Measurements from ENCODE around the gene DZIP1L. TPM values are rescaled to one million over a fixed set of nuclear protein-coding genes. Genes with fewer than 3 reads are reported as not detected.
A peak's percentile ranks its signal among the peaks of the same experiment; 100 is the strongest.

Gene DZIP1L
- total RNA-seq, 1 experiment from 2014 or later = 6.2 TPM

DNA sequence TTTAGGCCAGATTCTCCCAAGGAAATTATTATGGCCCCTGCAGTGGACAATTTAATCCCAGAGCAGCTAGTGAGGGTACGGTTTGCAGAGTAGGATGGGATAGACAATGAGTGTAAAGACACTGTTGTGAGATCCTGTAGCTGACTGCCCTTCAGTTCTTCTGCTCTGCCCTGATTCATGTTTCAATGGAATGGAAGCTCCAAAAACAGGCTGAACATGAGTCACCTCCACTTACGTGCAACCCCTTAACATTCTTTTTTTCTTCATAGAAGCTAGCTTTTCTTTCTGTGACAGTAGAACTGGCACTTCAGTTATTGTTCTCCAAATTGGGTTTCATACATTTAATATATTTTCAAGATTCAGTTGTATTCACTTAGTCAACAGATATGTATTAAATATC, 73.4 kb downstream of the DZIP1L start:
- no TSS peak for BruUV-seq (replicated peaks)
- Mint-ChIP-seq H3K9me3 (ENCODE audit: unreplicated experiment) (no peaks in the 10 kb centered on the region), H3K4me1 (ENCODE audit: insufficient read depth, unreplicated experiment) (peaks cover 22% of the 10 kb centered on the region), H3K27me3 (ENCODE audit: insufficient read depth, unreplicated experiment) (no peaks in the 10 kb centered on the region), H3K36me3 (ENCODE audit: insufficient read depth, unreplicated experiment) (no peaks in the 10 kb centered on the region), H3K27ac (ENCODE audit: low read depth, unreplicated experiment) (peak overlapping the region; percentile 3), H3K4me3 (ENCODE audit: unreplicated experiment) (no peak overlapping the region)
- intact Hi-C loops (cut with micrococcal nuclease) = no loop called here
- peak; percentile 50 for DNase-seq (ENCODE audit: unreplicated experiment)
- TF ChIP-seq, protein P1, sequence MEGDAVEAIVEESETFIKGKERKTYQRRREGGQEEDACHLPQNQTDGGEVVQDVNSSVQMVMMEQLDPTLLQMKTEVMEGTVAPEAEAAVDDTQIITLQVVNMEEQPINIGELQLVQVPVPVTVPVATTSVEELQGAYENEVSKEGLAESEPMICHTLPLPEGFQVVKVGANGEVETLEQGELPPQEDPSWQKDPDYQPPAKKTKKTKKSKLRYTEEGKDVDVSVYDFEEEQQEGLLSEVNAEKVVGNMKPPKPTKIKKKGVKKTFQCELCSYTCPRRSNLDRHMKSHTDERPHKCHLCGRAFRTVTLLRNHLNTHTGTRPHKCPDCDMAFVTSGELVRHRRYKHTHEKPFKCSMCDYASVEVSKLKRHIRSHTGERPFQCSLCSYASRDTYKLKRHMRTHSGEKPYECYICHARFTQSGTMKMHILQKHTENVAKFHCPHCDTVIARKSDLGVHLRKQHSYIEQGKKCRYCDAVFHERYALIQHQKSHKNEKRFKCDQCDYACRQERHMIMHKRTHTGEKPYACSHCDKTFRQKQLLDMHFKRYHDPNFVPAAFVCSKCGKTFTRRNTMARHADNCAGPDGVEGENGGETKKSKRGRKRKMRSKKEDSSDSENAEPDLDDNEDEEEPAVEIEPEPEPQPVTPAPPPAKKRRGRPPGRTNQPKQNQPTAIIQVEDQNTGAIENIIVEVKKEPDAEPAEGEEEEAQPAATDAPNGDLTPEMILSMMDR (IDR thresholded peaks at IDR 0.05; ENCODE audit: unreplicated experiment) = no peak
- POLR2A ChIA-PET = no interaction called here
- CTCF ChIA-PET = interaction anchor here (0.6 to 4.0 kb wide), 4 partner anchors 8 to 27 kb away, joined by 5 to 31 read pairs (median 6); no protein-coding TSS in a partner anchor

DNA sequence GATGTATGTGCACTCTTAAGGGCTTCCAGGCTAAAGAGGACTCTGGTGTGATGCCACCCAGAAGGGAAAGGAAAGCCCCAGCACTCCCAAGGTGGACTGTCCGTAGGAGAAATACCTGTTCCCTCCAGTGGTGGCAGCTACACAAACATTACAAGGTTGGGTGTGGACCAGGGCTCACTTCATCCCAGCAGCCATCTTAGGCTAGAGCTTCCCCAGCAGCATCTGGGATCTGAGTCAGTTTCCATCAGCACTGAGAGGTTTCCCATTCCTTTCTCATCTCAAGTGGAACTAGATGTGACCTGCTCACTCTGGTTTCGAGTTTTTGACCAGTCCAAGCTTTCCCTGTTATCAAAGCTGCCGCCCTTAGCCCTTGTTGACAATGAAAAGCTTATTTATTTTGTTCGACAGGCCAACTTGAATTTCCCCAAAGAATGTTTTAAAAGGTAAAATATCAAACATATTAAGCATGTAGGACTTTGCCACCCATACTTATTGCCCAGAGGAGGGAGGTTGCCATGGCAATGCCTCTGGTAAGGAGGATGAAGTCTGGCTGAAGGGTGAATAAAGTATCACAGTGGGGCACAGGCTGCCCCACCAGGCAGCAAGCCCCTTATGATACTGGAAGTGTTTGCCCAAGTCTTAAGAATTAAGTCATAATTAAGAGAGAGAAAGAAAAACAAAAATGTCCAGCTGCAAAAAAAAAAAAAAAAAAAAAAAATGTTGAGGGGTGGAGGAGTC, 76.5 kb downstream of the DZIP1L start:
- intact Hi-C loops (cut with micrococcal nuclease) = no loop called here
- TF ChIP-seq, protein P1 (IDR thresholded peaks at IDR 0.05; ENCODE audit: unreplicated experiment) = no peak
- H3K4me3 Mint-ChIP-seq (ENCODE audit: unreplicated experiment) = no peak overlapping the region
- DNase-seq (ENCODE audit: unreplicated experiment) = no peak
- no peaks in the 10 kb centered on the region for H3K9me3 Mint-ChIP-seq (ENCODE audit: unreplicated experiment)
- H3K4me1 Mint-ChIP-seq (ENCODE audit: insufficient read depth, unreplicated experiment) = peaks cover 12% of the 10 kb centered on the region
- ChIA-PET CTCF (interaction anchor here (0.8 to 4.7 kb wide), 3 partner anchors 9 to 92 kb away, joined by 3 to 40 read pairs (median 5); no protein-coding TSS in a partner anchor), POLR2A (no interaction called here)
- H3K27me3 Mint-ChIP-seq (ENCODE audit: insufficient read depth, unreplicated experiment) = no peaks in the 10 kb centered on the region
- BruUV-seq (replicated peaks) = no TSS peak
- no peaks in the 10 kb centered on the region for H3K36me3 Mint-ChIP-seq (ENCODE audit: insufficient read depth, unreplicated experiment)
- no peak overlapping the region for H3K27ac Mint-ChIP-seq (ENCODE audit: low read depth, unreplicated experiment)

DNA sequence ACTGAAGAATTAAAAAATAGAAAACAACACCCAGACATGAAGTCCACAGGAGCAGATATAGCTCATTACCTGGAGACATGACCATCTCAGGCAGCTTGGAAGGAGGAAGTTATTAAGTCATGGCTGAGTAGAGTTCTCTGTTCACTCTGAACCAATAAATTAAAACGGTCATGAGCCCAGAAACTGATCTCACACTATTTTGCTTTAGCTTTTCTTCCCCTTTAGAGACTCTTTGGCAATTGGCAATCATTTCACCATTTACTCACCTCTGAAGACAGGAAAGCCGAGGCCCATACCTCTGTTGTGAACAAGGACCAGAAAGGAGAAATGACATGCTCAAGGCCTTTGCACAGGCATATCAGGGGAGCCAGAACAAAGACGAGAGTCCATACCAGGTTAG, 78.8 kb downstream of the DZIP1L start:
- DNase-seq (ENCODE audit: unreplicated experiment) = no peak
- no peak overlapping the region for H3K27ac Mint-ChIP-seq (ENCODE audit: low read depth, unreplicated experiment)
- no peaks in the 10 kb centered on the region for H3K4me1 Mint-ChIP-seq (ENCODE audit: insufficient read depth, unreplicated experiment)
- no peaks in the 10 kb centered on the region for H3K27me3 Mint-ChIP-seq (ENCODE audit: insufficient read depth, unreplicated experiment)
- H3K36me3 Mint-ChIP-seq (ENCODE audit: insufficient read depth, unreplicated experiment) = no peaks in the 10 kb centered on the region
- H3K9me3 Mint-ChIP-seq (ENCODE audit: unreplicated experiment) = no peaks in the 10 kb centered on the region
- ChIA-PET POLR2A (no interaction called here), CTCF (interaction anchor here (0.6 to 4.7 kb wide), 2 partner anchors 15 to 16 kb away, joined by 3 to 40 read pairs; no protein-coding TSS in a partner anchor)
- no peak overlapping the region for H3K4me3 Mint-ChIP-seq (ENCODE audit: unreplicated experiment)
- BruUV-seq (replicated peaks) = no TSS peak
- TF ChIP-seq, protein P1 (IDR thresholded peaks at IDR 0.05; ENCODE audit: unreplicated experiment) = no peak
- intact Hi-C loops (cut with micrococcal nuclease) = no loop called here

DNA sequence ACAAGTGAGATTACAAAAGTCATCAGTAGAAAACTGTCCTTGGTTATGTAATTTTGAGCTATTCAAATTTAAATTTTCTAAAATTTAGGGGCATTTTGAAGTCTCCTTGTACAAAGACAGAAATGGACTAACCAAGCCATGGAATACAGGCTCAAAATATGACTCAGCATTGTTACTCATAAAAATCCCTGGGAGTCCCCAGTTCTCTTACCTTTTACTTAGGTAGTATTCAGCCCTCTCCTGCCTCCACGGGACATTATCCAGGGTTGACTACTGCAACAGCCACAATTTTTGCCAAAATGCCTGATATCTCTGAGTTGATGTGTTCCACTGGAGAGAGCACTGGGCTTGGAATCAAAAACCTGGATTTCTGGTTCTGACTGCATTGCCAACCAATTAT, 80.5 kb downstream of the DZIP1L start:
- Mint-ChIP-seq H3K36me3 (ENCODE audit: insufficient read depth, unreplicated experiment) (no peaks in the 10 kb centered on the region), H3K4me3 (ENCODE audit: unreplicated experiment) (no peak overlapping the region), H3K4me1 (ENCODE audit: insufficient read depth, unreplicated experiment) (no peaks in the 10 kb centered on the region), H3K27ac (ENCODE audit: low read depth, unreplicated experiment) (no peak overlapping the region), H3K9me3 (ENCODE audit: unreplicated experiment) (no peaks in the 10 kb centered on the region), H3K27me3 (ENCODE audit: insufficient read depth, unreplicated experiment) (no peaks in the 10 kb centered on the region)
- POLR2A ChIA-PET = no interaction called here
- BruUV-seq (replicated peaks) = no TSS peak
- CTCF ChIA-PET = interaction anchor here (1.8 to 2.4 kb wide), 4 partner anchors 8 to 64 kb away, joined by 5 to 18 read pairs (median 8); no protein-coding TSS in a partner anchor
- DNase-seq (ENCODE audit: unreplicated experiment) = peak; percentile 12
- TF ChIP-seq, protein P1 (IDR thresholded peaks at IDR 0.05; ENCODE audit: unreplicated experiment) = no peak
- intact Hi-C loops (cut with micrococcal nuclease) = no loop called here

Data from MCF 10A (cell line).